NCI-H526 (cell line): ENCODE results near the gene CLEC18C.
"Not testable (repeated sequence)": the region's sequence is repeated elsewhere in the genome, so short reads cannot be mapped to it uniquely, and the experiment has no call there.

Experiments used
- DNase-seq, 2 experiments: peaks; one replicate each; lab custom pipeline; 2025; lab: John Stamatoyannopoulos, UW

The CLEC18C gene

DNA sequence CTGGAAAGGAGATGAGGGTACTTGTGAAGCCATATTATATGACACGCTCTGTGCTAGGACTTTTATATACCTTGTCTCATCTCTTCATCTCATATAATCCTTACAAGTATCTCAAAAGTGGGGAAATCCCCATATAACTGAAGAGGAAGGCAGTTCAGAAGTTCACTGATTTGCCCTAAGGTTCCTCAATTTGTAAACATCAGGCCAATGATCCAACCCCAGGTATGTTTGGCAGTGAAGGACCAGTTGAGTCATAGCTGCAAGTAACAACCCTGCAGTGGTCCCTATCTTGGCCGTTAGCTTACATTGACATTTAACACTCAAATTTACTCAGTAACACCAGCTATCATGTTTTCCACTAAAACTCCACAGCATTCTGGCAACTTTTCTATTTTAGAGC is 45.0 kb downstream of the CLEC18C start:
- not testable (repeated sequence) for DNase-seq

DNA sequence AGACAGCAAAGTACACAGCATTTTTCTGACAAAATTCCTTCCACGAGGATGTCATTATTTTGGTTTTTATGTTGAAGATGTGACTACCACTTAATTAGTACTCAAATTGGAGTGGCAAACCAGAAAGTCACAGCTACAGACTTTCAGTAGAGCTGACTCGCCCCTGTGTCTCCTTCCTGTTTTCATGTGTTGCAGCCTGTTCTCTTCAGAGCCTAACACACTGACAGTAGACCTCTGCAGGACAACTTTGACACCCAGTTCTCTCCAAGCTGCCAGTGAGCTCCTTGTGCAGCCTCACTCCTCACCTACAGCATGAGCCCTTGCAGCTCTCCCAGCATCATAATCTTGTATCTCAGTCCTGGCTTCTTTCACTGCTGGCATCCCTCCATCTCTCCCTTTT is 49.0 kb downstream of the CLEC18C start:
- DNase-seq, result not testable (repeated sequence)

DNA sequence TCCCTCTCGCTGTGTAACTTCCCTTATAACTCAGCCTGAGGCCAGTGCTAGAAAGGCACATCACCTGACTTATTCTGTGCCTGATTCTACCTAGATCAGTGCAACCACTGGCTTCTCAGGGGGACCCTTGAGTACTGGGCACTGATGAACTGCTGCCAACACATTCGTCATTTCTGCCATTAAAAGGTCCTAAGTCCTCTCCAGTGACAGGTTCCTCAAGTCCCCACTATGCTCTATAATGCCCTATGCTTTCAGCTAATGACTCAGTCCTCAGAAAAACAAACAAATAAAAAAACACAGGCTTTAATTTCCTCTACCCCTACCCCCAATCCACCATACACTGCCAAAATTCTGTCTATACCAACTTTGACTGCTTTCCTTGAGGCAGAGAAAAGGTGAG is 49.6 kb downstream of the CLEC18C start:
- not testable (repeated sequence) for DNase-seq

DNA sequence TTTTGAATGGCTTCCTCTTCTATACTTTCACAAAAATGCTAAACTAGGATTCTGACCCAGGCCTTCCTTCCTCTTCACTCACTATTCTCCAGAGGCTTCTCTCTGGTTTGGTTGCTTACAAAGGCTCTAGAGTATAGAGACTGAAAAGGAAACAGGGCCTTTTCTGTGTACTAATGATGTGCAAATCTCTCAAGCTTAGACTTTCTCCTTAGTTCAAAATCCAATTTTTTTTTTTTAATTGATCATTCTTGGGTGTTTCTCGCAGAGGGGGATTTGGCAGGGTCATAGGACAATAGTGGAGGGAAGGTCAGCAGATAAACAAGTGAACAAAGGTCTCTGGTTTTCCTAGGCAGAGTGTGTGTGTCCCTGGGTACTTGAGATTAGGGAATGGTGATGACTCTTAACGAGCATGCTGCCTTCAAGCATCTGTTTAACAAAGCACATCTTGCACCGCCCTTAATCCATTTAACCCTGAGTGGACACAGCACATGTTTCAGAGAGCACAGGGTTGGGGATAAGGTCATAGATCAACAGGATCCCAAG is 50.5 kb downstream of the CLEC18C start:
- not testable (repeated sequence) for DNase-seq

DNA sequence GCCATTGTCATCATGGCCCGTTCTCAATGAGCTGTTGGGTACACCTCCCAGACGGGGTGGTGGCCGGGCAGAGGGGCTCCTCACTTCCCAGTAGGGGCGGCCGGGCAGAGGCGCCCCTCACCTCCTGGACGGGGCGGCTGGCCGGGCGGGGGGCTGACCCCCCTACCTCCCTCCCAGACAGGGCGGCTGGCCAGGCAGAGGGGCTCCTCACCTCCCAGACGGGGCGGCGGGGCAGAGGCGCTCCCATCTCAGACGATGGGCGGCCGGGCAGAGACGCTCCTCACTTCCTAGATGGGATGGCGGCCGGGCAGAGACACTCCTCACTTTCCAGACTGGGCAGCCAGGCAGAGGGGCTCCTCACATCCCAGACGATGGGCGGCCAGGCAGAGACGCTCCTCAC is 51.1 kb downstream of the CLEC18C start:
- not testable (repeated sequence) for DNase-seq

DNA sequence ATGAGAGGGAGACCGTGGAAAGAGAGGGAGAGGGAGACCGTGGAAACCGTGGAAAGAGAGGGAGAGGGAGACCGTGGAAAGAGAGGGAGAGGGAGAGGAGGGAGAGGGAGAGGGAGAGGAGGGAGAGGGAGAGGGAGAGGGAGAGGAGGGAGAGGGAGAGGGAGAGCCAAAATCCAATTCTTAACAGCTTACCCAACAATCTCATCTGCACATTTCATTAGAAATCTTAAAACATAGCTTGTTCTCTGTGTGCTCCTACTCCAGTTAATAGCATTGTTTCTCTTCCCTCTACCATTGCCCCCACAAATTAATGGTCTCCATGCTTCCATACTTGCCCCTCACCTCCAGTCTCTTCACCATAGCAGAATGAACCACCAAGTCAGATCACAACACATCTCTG is 51.8 kb downstream of the CLEC18C start:
- not testable (repeated sequence) for DNase-seq

DNA sequence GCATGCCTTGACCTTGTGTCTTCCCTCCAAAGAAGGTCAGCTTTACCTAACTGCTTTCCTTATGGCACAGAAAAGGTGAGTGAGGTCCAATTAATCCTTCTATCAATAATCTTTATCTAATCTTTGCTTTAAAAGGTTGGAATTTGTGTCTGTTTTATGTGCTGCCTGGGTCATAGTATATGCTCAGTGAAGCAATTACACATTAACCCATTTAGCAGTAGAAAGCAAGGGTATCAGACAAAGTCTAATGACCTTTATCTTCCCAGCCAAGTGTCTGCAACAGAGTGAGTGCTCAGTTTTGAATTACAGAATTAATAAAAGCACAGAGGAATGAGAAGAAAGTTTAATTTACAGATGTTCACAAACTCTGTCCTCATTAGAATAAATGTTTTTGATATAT is 52.4 kb downstream of the CLEC18C start:
- DNase-seq, result not testable (repeated sequence)

DNA sequence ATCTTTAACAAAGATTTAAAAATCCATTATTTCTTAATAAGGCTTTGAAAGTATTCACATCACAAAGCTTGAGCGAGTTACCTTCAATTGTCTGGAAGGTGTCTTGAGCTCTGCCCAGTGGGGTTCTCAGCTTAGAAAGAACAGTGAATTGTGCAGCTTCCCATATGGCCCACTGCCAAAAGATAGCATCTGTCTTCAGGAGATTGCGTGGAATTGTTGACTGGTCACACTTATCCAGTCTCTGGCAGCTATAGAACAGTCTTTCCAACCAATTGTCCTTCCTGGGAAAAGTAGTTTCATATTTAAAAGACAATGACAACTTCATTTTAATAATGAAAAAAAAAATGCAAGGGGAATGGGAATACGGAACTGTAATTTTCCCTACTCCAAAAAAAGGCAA is 58.2 kb downstream of the CLEC18C start:
- DNase-seq, result not testable (repeated sequence)
